Neural crest cell (in vitro differentiated cells): Measurements from ENCODE around the gene KNTC1. TPM values are rescaled to one million over a fixed set of nuclear protein-coding genes. Genes with fewer than 3 reads are reported as not detected.

Experiments used
- DNase-seq: peaks from one replicate; pipeline ENCODE4 v3.0.0; 2021; ENCODE audit warnings: low read depth, mixed read lengths, low spot score
- H3K27ac Mint-ChIP-seq: one replicate; pipeline ENCODE4 v1.8.0; 2021; ENCODE audit warnings: mild to moderate bottlenecking, mixed read lengths; ENCODE audit not compliant: unreplicated experiment
- H3K27me3 Mint-ChIP-seq: 2 replicates; pipeline ENCODE4 v1.8.0; 2021; ENCODE audit warnings: low read depth, mild to moderate bottlenecking, mixed read lengths
- H3K36me3 Mint-ChIP-seq: 2 replicates; pipeline ENCODE4 v1.8.0; 2021; ENCODE audit warnings: low read depth, mild to moderate bottlenecking, mixed read lengths
- H3K4me1 Mint-ChIP-seq: 2 replicates; pipeline ENCODE4 v1.8.0; 2021; ENCODE audit warnings: mixed read lengths
- H3K4me3 Mint-ChIP-seq: one replicate; pipeline ENCODE4 v1.8.0; 2021; ENCODE audit warnings: mild to moderate bottlenecking, mixed read lengths
- H3K9me3 Mint-ChIP-seq: 2 replicates; pipeline ENCODE4 v1.8.0; 2021; ENCODE audit warnings: mixed read lengths
- CTCF ChIP-seq: fragments of 200-600 bp; sonication (generic); conservative IDR thresholded peaks from 2 replicates; pipeline ENCODE4 v1.5.0; 2021; ENCODE audit warnings: antibody characterized with exemption, mild to moderate bottlenecking
- total RNA-seq: library from RNA; stranded (reverse); gene quantifications from 2 replicates; pipeline ENCODE4 v1.2.1, GENCODE V29; 2021

KNTC1 gene
- total RNA-seq, 1 donor from 2014 or later = 111 TPM

DNA sequence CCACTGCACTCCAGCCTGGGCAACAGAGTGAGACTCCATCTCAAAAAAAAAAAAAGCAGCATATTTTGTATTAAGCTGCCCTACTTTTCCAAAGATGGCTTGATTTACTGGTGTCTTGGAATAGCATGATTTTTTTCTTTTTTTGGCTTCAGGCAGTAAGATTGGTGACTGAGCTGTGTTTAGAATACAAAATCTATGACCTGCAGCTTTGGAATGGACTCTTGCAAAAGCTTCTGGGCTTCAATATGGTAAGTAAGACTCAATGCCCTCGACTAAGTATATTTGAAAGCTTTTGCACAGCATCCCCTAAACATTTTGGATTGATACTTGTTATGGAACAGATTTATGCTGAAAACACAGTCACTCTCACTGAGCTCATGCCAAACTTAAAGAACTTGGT, 87.8 kb downstream of the KNTC1 start:
- H3K4me3 Mint-ChIP-seq = no peak overlapping the region
- H3K9me3 Mint-ChIP-seq = no peaks in the 10 kb centered on the region
- DNase-seq = no peak
- TF ChIP-seq CTCF = no peak
- no peaks in the 10 kb centered on the region for H3K4me1 Mint-ChIP-seq
- no peaks in the 10 kb centered on the region for H3K27me3 Mint-ChIP-seq
- no peak overlapping the region for H3K27ac Mint-ChIP-seq
- peaks cover 15% of the 10 kb centered on the region for H3K36me3 Mint-ChIP-seq

GRCh38 chr12:122615780-122616179, 88.7 kb downstream of the KNTC1 start:
- H3K27ac Mint-ChIP-seq = no peak overlapping the region
- no peak overlapping the region for H3K4me3 Mint-ChIP-seq

DNA sequence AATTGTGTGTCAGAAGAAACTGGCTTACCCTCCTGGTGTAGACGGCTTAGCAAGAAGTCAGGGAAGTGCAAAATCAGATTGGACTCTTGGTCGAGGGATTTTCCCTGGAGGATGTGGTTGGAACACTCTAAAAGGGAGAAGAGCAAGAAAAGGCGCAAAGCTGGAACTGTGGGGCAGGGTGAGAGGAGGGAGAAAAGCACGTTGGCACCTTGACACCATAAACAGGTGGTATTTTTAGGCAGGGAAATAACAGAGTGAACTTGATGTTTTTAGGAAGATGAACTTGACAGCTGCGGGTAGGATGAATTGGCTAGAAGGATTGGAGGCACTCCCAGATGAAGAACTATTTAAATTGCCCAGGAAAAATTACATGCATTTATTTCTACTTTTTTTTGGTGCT, 108.4 kb downstream of the KNTC1 start:
- DNase-seq = no peak
- Mint-ChIP-seq H3K27me3 (no peaks in the 10 kb centered on the region), H3K4me1 (no peaks in the 10 kb centered on the region), H3K36me3 (peaks cover 4% of the 10 kb centered on the region), H3K27ac (no peak overlapping the region), H3K4me3 (no peak overlapping the region), H3K9me3 (no peaks in the 10 kb centered on the region)
- no peak for TF ChIP-seq CTCF

More at GRCh38 chr12:122615780-122616179, 88.7 kb downstream of the KNTC1 start:
- no peaks in the 10 kb centered on the region for H3K27me3 Mint-ChIP-seq
- H3K4me1 Mint-ChIP-seq = no peaks in the 10 kb centered on the region
- no peaks in the 10 kb centered on the region for H3K9me3 Mint-ChIP-seq
- peaks cover 19% of the 10 kb centered on the region for H3K36me3 Mint-ChIP-seq
- no peak for DNase-seq
- no peak for TF ChIP-seq CTCF

- Mint-ChIP-seq H3K27ac (peak overlapping the region; percentile 74), H3K27me3 (no peaks in the 10 kb centered on the region)
- DNase-seq = no peak
Measured at GRCh38 chr12:122643207-122643805, 116.3 kb downstream of the KNTC1 start.

GRCh38 chr12:122646517-122647217, 119.6 kb downstream of the KNTC1 start:
- no peaks in the 10 kb centered on the region for H3K9me3 Mint-ChIP-seq
- no peaks in the 10 kb centered on the region for H3K36me3 Mint-ChIP-seq
- peaks cover 15% of the 10 kb centered on the region for H3K4me1 Mint-ChIP-seq
- no peak for DNase-seq
- no peak overlapping the region for H3K4me3 Mint-ChIP-seq
- no peaks in the 10 kb centered on the region for H3K27me3 Mint-ChIP-seq
- no peak overlapping the region for H3K27ac Mint-ChIP-seq
- TF ChIP-seq CTCF = no peak

More at GRCh38 chr12:122643207-122643805, 116.3 kb downstream of the KNTC1 start:
- Mint-ChIP-seq H3K4me3 (no peak overlapping the region), H3K4me1 (peaks cover 15% of the 10 kb centered on the region), H3K9me3 (no peaks in the 10 kb centered on the region), H3K36me3 (no peaks in the 10 kb centered on the region)
- no peak for TF ChIP-seq CTCF
